Measurements from ENCODE around the gene GPATCH11.

The GPATCH11 gene

GRCh38 chr2:37070931-37071330 is 13.4 kb upstream of the GPATCH11 start:
- H3K27ac ChIP-seq (ENCODE audit: insufficient read depth, low read length, poor library complexity, severe bottlenecking): no peak overlapping the region

DNA sequence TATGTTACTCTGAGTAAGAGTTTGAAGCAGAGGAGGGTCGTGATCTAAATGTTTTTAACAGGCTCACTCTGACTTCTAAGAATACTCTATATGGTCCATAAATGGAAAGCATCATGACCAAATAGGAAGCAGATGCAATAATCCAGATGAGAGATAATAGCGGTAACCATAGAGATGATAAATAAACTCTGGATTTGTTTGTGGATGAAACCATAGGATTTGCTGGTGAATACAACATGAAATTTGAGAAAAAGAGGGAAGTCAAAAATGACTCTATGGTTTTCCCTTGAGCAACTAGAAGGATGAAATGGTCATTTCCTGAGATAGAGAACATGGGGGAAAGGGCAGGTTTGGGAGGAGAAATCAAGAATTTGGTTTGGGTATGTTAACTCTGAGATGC is 4.1 kb upstream of the GPATCH11 start:
- Histone ChIP-seq H3K27me3 (replicated peaks; ENCODE audit: control insufficient read depth, insufficient read depth, low read length, poor library complexity, severe bottlenecking) (no peaks in the 10 kb centered on the region), H3K9me3 (ENCODE audit: control insufficient read depth, low read length) (no peaks in the 10 kb centered on the region), H3K4me1 (ENCODE audit: control insufficient read depth, insufficient read depth, low read length, poor library complexity, severe bottlenecking) (peaks cover 29% of the 10 kb centered on the region), H3K4me3 (ENCODE audit: insufficient read depth, low read depth, low read length, poor library complexity, severe bottlenecking) (peak overlapping the region; percentile 1), H3K27ac (ENCODE audit: insufficient read depth, low read length, poor library complexity, severe bottlenecking) (peak overlapping the region; percentile 44), H3K36me3 (ENCODE audit: control insufficient read depth, insufficient read depth, low read length) (peaks cover 5% of the 10 kb centered on the region)
- DNase-seq: no peak

More at GRCh38 chr2:37070931-37071330, 13.4 kb upstream of the GPATCH11 start:
- no peaks in the 10 kb centered on the region for H3K9me3 ChIP-seq (ENCODE audit: control insufficient read depth, low read length)
- peaks cover 59% of the 10 kb centered on the region for H3K36me3 ChIP-seq (ENCODE audit: control insufficient read depth, insufficient read depth, low read length)
- no peaks in the 10 kb centered on the region for H3K27me3 ChIP-seq (replicated peaks; ENCODE audit: control insufficient read depth, insufficient read depth, low read length, poor library complexity, severe bottlenecking)
- DNase-seq: no peak
- no peaks in the 10 kb centered on the region for H3K4me1 ChIP-seq (ENCODE audit: control insufficient read depth, insufficient read depth, low read length, poor library complexity, severe bottlenecking)
- no peak overlapping the region for H3K4me3 ChIP-seq (ENCODE audit: insufficient read depth, low read depth, low read length, poor library complexity, severe bottlenecking)

DNA sequence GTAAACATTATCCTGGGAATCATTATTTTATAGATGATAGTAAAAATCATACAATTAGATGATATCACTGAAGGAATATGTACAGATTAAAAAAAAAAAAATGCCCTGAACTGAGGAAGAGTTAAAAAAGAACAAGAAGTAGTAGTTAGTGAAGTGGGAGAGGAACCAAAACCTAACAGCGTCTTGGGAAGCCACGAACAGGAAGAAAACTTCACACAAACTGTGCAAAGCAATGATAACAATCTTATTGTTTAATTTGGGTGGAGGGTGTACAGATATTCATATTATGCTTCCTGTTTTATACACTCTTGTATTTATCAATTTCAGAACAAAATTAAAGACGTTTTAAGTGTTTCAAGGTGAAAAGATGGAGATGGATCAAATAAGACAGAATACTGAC is 3.6 kb upstream of the GPATCH11 start:
- Histone ChIP-seq H3K27me3 (replicated peaks; ENCODE audit: control insufficient read depth, insufficient read depth, low read length, poor library complexity, severe bottlenecking) (no peaks in the 10 kb centered on the region), H3K4me1 (ENCODE audit: control insufficient read depth, insufficient read depth, low read length, poor library complexity, severe bottlenecking) (peaks cover 32% of the 10 kb centered on the region), H3K36me3 (ENCODE audit: control insufficient read depth, insufficient read depth, low read length) (peaks cover 5% of the 10 kb centered on the region), H3K27ac (ENCODE audit: insufficient read depth, low read length, poor library complexity, severe bottlenecking) (peak overlapping the region; percentile 44), H3K9me3 (ENCODE audit: control insufficient read depth, low read length) (no peaks in the 10 kb centered on the region), H3K4me3 (ENCODE audit: insufficient read depth, low read depth, low read length, poor library complexity, severe bottlenecking) (peak overlapping the region; percentile 8)
- no peak for DNase-seq

- Histone ChIP-seq H3K4me3 (ENCODE audit: insufficient read depth, low read depth, low read length, poor library complexity, severe bottlenecking) (peak overlapping the region; percentile 86), H3K36me3 (ENCODE audit: control insufficient read depth, insufficient read depth, low read length) (peaks cover 8% of the 10 kb centered on the region), H3K27me3 (replicated peaks; ENCODE audit: control insufficient read depth, insufficient read depth, low read length, poor library complexity, severe bottlenecking) (no peaks in the 10 kb centered on the region), H3K27ac (ENCODE audit: insufficient read depth, low read length, poor library complexity, severe bottlenecking) (peak overlapping the region; percentile 85), H3K4me1 (ENCODE audit: control insufficient read depth, insufficient read depth, low read length, poor library complexity, severe bottlenecking) (peaks cover 30% of the 10 kb centered on the region), H3K9me3 (ENCODE audit: control insufficient read depth, low read length) (no peaks in the 10 kb centered on the region)
- DNase-seq: no peak
Observed at GRCh38 chr2:37084797-37085196, 479 bp downstream of the GPATCH11 start.

- peaks cover 20% of the 10 kb centered on the region for H3K4me1 ChIP-seq (ENCODE audit: control insufficient read depth, insufficient read depth, low read length, poor library complexity, severe bottlenecking)
Observed at GRCh38 chr2:37085731-37086147, 1.4 kb downstream of the GPATCH11 start.

GRCh38 chr2:37090019-37090477 is 5.7 kb downstream of the GPATCH11 start:
- DNase-seq: no peak
- peaks cover 5% of the 10 kb centered on the region for H3K4me1 ChIP-seq (ENCODE audit: control insufficient read depth, insufficient read depth, low read length, poor library complexity, severe bottlenecking)
- H3K36me3 ChIP-seq (ENCODE audit: control insufficient read depth, insufficient read depth, low read length): peaks cover 37% of the 10 kb centered on the region
- H3K27ac ChIP-seq (ENCODE audit: insufficient read depth, low read length, poor library complexity, severe bottlenecking): no peak overlapping the region
- no peak overlapping the region for H3K4me3 ChIP-seq (ENCODE audit: insufficient read depth, low read depth, low read length, poor library complexity, severe bottlenecking)
- no peaks in the 10 kb centered on the region for H3K27me3 ChIP-seq (replicated peaks; ENCODE audit: control insufficient read depth, insufficient read depth, low read length, poor library complexity, severe bottlenecking)
- H3K9me3 ChIP-seq (ENCODE audit: control insufficient read depth, low read length): no peaks in the 10 kb centered on the region

More at GRCh38 chr2:37085731-37086147, 1.4 kb downstream of the GPATCH11 start:
- peaks cover 14% of the 10 kb centered on the region for H3K36me3 ChIP-seq (ENCODE audit: control insufficient read depth, insufficient read depth, low read length)
- H3K27ac ChIP-seq (ENCODE audit: insufficient read depth, low read length, poor library complexity, severe bottlenecking): peak overlapping the region; percentile 1
- no peaks in the 10 kb centered on the region for H3K9me3 ChIP-seq (ENCODE audit: control insufficient read depth, low read length)
- H3K4me3 ChIP-seq (ENCODE audit: insufficient read depth, low read depth, low read length, poor library complexity, severe bottlenecking): no peak overlapping the region
- no peak for DNase-seq
- H3K27me3 ChIP-seq (replicated peaks; ENCODE audit: control insufficient read depth, insufficient read depth, low read length, poor library complexity, severe bottlenecking): no peaks in the 10 kb centered on the region

- no peaks in the 10 kb centered on the region for H3K4me1 ChIP-seq (ENCODE audit: control insufficient read depth, insufficient read depth, low read length, poor library complexity, severe bottlenecking)
- H3K4me3 ChIP-seq (ENCODE audit: insufficient read depth, low read depth, low read length, poor library complexity, severe bottlenecking): no peak overlapping the region
- H3K27ac ChIP-seq (ENCODE audit: insufficient read depth, low read length, poor library complexity, severe bottlenecking): no peak overlapping the region
- no peaks in the 10 kb centered on the region for H3K27me3 ChIP-seq (replicated peaks; ENCODE audit: control insufficient read depth, insufficient read depth, low read length, poor library complexity, severe bottlenecking)
- H3K9me3 ChIP-seq (ENCODE audit: control insufficient read depth, low read length): no peaks in the 10 kb centered on the region
- peaks cover 40% of the 10 kb centered on the region for H3K36me3 ChIP-seq (ENCODE audit: control insufficient read depth, insufficient read depth, low read length)
- no peak for DNase-seq
Observed at GRCh38 chr2:37091873-37092272, 7.6 kb downstream of the GPATCH11 start.

GRCh38 chr2:37096568-37096967 is 12.2 kb downstream of the GPATCH11 start:
- no peaks in the 10 kb centered on the region for H3K9me3 ChIP-seq (ENCODE audit: control insufficient read depth, low read length)
- H3K27me3 ChIP-seq (replicated peaks; ENCODE audit: control insufficient read depth, insufficient read depth, low read length, poor library complexity, severe bottlenecking): no peaks in the 10 kb centered on the region
- DNase-seq: no peak
- H3K36me3 ChIP-seq (ENCODE audit: control insufficient read depth, insufficient read depth, low read length): peaks cover 59% of the 10 kb centered on the region
- H3K4me3 ChIP-seq (ENCODE audit: insufficient read depth, low read depth, low read length, poor library complexity, severe bottlenecking): no peak overlapping the region
- no peaks in the 10 kb centered on the region for H3K4me1 ChIP-seq (ENCODE audit: control insufficient read depth, insufficient read depth, low read length, poor library complexity, severe bottlenecking)
- no peak overlapping the region for H3K27ac ChIP-seq (ENCODE audit: insufficient read depth, low read length, poor library complexity, severe bottlenecking)

- H3K27ac ChIP-seq (ENCODE audit: insufficient read depth, low read length, poor library complexity, severe bottlenecking): no peak overlapping the region
- H3K4me3 ChIP-seq (ENCODE audit: insufficient read depth, low read depth, low read length, poor library complexity, severe bottlenecking): no peak overlapping the region
Observed at GRCh38 chr2:37098416-37099118, 14.2 kb downstream of the GPATCH11 start.

GRCh38 chr2:37100054-37100453 is 15.7 kb downstream of the GPATCH11 start:
- peaks cover 42% of the 10 kb centered on the region for H3K36me3 ChIP-seq (ENCODE audit: control insufficient read depth, insufficient read depth, low read length)
- H3K4me3 ChIP-seq (ENCODE audit: insufficient read depth, low read depth, low read length, poor library complexity, severe bottlenecking): no peak overlapping the region
- no peak for DNase-seq
- H3K27me3 ChIP-seq (replicated peaks; ENCODE audit: control insufficient read depth, insufficient read depth, low read length, poor library complexity, severe bottlenecking): no peaks in the 10 kb centered on the region
- H3K4me1 ChIP-seq (ENCODE audit: control insufficient read depth, insufficient read depth, low read length, poor library complexity, severe bottlenecking): no peaks in the 10 kb centered on the region
- no peak overlapping the region for H3K27ac ChIP-seq (ENCODE audit: insufficient read depth, low read length, poor library complexity, severe bottlenecking)
- H3K9me3 ChIP-seq (ENCODE audit: control insufficient read depth, low read length): no peaks in the 10 kb centered on the region

More at GRCh38 chr2:37098416-37099118, 14.2 kb downstream of the GPATCH11 start:
- no peaks in the 10 kb centered on the region for H3K27me3 ChIP-seq (replicated peaks; ENCODE audit: control insufficient read depth, insufficient read depth, low read length, poor library complexity, severe bottlenecking)
- no peaks in the 10 kb centered on the region for H3K4me1 ChIP-seq (ENCODE audit: control insufficient read depth, insufficient read depth, low read length, poor library complexity, severe bottlenecking)
- no peaks in the 10 kb centered on the region for H3K9me3 ChIP-seq (ENCODE audit: control insufficient read depth, low read length)
- peaks cover 55% of the 10 kb centered on the region for H3K36me3 ChIP-seq (ENCODE audit: control insufficient read depth, insufficient read depth, low read length)
- DNase-seq: no peak
